Measurements from ENCODE around the gene SPATA9.

DNA sequence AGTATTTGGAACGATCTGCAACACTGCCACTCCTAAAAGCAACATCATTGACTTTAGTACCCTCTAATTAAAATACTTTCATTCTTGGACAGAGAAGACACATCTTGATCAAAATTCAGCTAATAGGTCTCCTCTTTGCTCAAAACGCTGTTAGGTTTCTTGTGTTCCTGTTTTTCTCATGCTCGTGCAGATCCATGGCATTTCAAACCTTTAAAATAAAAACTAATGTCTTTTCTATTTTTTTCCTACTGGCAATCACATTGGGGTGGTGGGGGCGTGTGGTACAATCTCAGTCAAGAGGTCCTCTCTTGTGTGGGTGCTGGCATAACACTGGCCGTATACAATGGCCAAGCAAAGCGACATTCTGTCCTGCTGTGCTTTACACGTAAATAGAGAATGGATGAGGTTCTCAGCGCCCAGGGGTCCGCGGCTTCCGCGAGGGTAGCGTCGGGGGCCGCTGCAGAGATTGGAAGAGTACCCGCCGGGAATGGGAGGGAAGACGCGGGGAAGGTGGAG lies 63.2 kb downstream of the SPATA9 start:
- TF ChIP-seq, protein P1, sequence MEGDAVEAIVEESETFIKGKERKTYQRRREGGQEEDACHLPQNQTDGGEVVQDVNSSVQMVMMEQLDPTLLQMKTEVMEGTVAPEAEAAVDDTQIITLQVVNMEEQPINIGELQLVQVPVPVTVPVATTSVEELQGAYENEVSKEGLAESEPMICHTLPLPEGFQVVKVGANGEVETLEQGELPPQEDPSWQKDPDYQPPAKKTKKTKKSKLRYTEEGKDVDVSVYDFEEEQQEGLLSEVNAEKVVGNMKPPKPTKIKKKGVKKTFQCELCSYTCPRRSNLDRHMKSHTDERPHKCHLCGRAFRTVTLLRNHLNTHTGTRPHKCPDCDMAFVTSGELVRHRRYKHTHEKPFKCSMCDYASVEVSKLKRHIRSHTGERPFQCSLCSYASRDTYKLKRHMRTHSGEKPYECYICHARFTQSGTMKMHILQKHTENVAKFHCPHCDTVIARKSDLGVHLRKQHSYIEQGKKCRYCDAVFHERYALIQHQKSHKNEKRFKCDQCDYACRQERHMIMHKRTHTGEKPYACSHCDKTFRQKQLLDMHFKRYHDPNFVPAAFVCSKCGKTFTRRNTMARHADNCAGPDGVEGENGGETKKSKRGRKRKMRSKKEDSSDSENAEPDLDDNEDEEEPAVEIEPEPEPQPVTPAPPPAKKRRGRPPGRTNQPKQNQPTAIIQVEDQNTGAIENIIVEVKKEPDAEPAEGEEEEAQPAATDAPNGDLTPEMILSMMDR (IDR thresholded peaks at IDR 0.05): no peak
- TF ChIP-seq POLR2AphosphoS5 (IDR thresholded peaks at IDR 0.05): no peak
